ENCODE data around the gene DDI2.

Gene DDI2

DNA sequence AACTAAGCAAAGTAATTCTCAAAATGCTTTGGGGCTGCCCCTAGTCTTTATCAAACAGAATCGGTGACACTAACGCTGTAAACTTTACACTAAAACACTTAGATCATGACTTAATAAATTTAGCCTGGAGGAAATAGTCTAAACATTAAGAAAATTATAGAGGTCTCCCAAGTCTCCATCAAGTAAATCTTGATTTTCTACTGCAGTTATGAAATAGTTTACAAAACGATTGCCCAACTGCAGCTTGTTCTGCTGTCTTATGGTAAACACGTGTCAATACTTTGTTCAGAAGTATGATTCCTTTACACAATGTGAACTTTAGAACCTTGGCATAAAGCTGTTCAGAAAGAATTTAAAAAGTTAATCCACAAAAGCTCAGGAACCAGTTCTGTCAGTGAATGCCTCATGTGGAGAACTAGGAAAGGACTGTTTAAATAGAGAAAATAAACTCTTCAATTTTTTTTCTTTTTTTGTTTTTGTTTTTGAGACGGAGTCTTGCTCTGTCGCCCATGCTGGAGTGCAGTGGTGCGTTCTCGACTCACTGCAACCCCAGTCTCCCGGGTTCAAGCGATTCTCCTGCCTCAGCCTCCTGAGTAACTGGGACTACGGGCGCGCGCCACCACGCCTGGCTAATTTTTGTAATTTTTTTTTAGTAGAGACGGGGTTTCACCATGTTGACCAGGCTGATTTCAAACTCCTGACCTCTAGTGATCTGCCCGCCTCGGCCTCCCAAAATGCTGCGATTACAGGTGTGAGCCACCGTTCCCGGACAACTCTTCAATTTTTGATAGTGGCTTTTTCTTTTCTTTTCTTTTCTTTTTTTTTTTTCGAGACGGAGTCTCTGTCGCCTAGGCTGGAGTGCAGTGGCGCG lies 1.6 kb downstream of the DDI2 start:
- Histone ChIP-seq H3K9ac (ENCODE audit: low read length) (peak overlapping the region; percentile 98), H3K27me3 (ENCODE audit: control insufficient read depth in 1 of 2, insufficient read depth in 1 of 2, low read length in 2 of 2) (no peaks in the 10 kb centered on the region), H3K27ac (ENCODE audit: low read length, poor library complexity, severe bottlenecking) (peak overlapping the region; percentile 48), H3K9me3 (ENCODE audit: control insufficient read depth, low read length) (no peaks in the 10 kb centered on the region), H2AFZ (ENCODE audit: low read depth, low read length) (no peak overlapping the region), H3K18ac (ENCODE audit: low read depth in 1 of 2, low read length in 2 of 2) (peak overlapping the region in 1 of 2 experiments; percentile 55), H3K4me1 (ENCODE audit: control insufficient read depth, insufficient read depth, low read depth, low read length) (peaks cover 5% of the 10 kb centered on the region), H2BK15ac (ENCODE audit: low read depth, poor library complexity, severe bottlenecking) (no peak overlapping the region), H2BK12ac (ENCODE audit: low read length in 2 of 2) (no peak overlapping the region), H3K79me1 (replicated peaks; ENCODE audit: low read length, poor library complexity, severe bottlenecking) (peaks cover 3% of the 10 kb centered on the region), H3K36me3 (ENCODE audit: control insufficient read depth in 1 of 2, insufficient read depth in 2 of 2, low read depth in 1 of 2, low read length in 2 of 2) (peaks cover 0 to 16% of the 10 kb centered on the region in 2 experiments), H3K4me2 (ENCODE audit: low read length, poor library complexity, severe bottlenecking) (peak overlapping the region; percentile 60), H4K8ac (ENCODE audit: low read length) (no peak overlapping the region), H4K91ac (ENCODE audit: low read length) (no peak overlapping the region), H3K23ac (ENCODE audit: low read length in 2 of 2) (no peak overlapping the region), H3K4ac (ENCODE audit: low read depth in 1 of 2, low read length in 2 of 2) (no peak overlapping the region), H2AK5ac (ENCODE audit: low read length, severe bottlenecking) (no peak overlapping the region), H2BK5ac (ENCODE audit: low read depth, low read length, poor library complexity, severe bottlenecking) (no peak overlapping the region), H3K14ac (ENCODE audit: low read length in 2 of 2) (no peak overlapping the region), H3K4me3 (ENCODE audit: insufficient read depth in 1 of 2, low read depth in 1 of 2, low read length in 2 of 2) (peak overlapping the region in 1 of 2 experiments; percentile 94), H2BK120ac (ENCODE audit: low read depth, low read length) (no peak overlapping the region)
- WGBS = 94% methylated on average over 22 of the region's 26 CpGs
- DNase-seq = peak; percentile 82

GRCh38 chr1:15620155-15620545 lies 2.9 kb downstream of the DDI2 start:
- H3K4me2 ChIP-seq (ENCODE audit: low read length, poor library complexity, severe bottlenecking) = no peak overlapping the region
- H3K4me3 ChIP-seq (ENCODE audit: insufficient read depth in 1 of 2, low read depth in 1 of 2, low read length in 2 of 2) = peak overlapping the region in 1 of 2 experiments; percentile 94
- no peak overlapping the region for H2BK5ac ChIP-seq (ENCODE audit: low read depth, low read length, poor library complexity, severe bottlenecking)
- no peak overlapping the region for H4K8ac ChIP-seq (ENCODE audit: low read length)
- H3K27me3 ChIP-seq (ENCODE audit: control insufficient read depth in 1 of 2, insufficient read depth in 1 of 2, low read length in 2 of 2) = no peaks in the 10 kb centered on the region
- no peak overlapping the region for H2AFZ ChIP-seq (ENCODE audit: low read depth, low read length)
- no peak overlapping the region for H2BK120ac ChIP-seq (ENCODE audit: low read depth, low read length)
- peak; percentile 82 for DNase-seq
- H2BK15ac ChIP-seq (ENCODE audit: low read depth, poor library complexity, severe bottlenecking) = no peak overlapping the region
- H3K36me3 ChIP-seq (ENCODE audit: control insufficient read depth in 1 of 2, insufficient read depth in 2 of 2, low read depth in 1 of 2, low read length in 2 of 2) = peaks cover 0 to 16% of the 10 kb centered on the region in 2 experiments
- H3K14ac ChIP-seq (ENCODE audit: low read length in 2 of 2) = no peak overlapping the region
- H2BK12ac ChIP-seq (ENCODE audit: low read length in 2 of 2) = no peak overlapping the region
- H3K4me1 ChIP-seq (ENCODE audit: control insufficient read depth, insufficient read depth, low read depth, low read length) = peaks cover 7% of the 10 kb centered on the region
- H2AK5ac ChIP-seq (ENCODE audit: low read length, severe bottlenecking) = no peak overlapping the region
- 0% methylated on average over 1 of the region's 1 CpG for WGBS
- H3K9ac ChIP-seq (ENCODE audit: low read length) = peak overlapping the region; percentile 29
- H3K18ac ChIP-seq (ENCODE audit: low read depth in 1 of 2, low read length in 2 of 2) = no peak overlapping the region
- H3K23ac ChIP-seq (ENCODE audit: low read length in 2 of 2) = no peak overlapping the region
- H3K4ac ChIP-seq (ENCODE audit: low read depth in 1 of 2, low read length in 2 of 2) = no peak overlapping the region
- no peak overlapping the region for H4K91ac ChIP-seq (ENCODE audit: low read length)
- peaks cover 3% of the 10 kb centered on the region for H3K79me1 ChIP-seq (replicated peaks; ENCODE audit: low read length, poor library complexity, severe bottlenecking)
- no peaks in the 10 kb centered on the region for H3K9me3 ChIP-seq (ENCODE audit: control insufficient read depth, low read length)
- H3K27ac ChIP-seq (ENCODE audit: low read length, poor library complexity, severe bottlenecking) = no peak overlapping the region

- Histone ChIP-seq H3K18ac (ENCODE audit: low read depth in 1 of 2, low read length in 2 of 2) (no peak overlapping the region), H3K27ac (ENCODE audit: low read length, poor library complexity, severe bottlenecking) (no peak overlapping the region), H4K91ac (ENCODE audit: low read length) (no peak overlapping the region), H2AK5ac (ENCODE audit: low read length, severe bottlenecking) (no peak overlapping the region), H3K79me1 (replicated peaks; ENCODE audit: low read length, poor library complexity, severe bottlenecking) (peaks cover 3% of the 10 kb centered on the region), H3K14ac (ENCODE audit: low read length in 2 of 2) (no peak overlapping the region), H3K9ac (ENCODE audit: low read length) (no peak overlapping the region), H2BK120ac (ENCODE audit: low read depth, low read length) (no peak overlapping the region), H4K8ac (ENCODE audit: low read length) (no peak overlapping the region), H2BK12ac (ENCODE audit: low read length in 2 of 2) (no peak overlapping the region), H2BK5ac (ENCODE audit: low read depth, low read length, poor library complexity, severe bottlenecking) (no peak overlapping the region), H3K9me3 (ENCODE audit: control insufficient read depth, low read length) (no peaks in the 10 kb centered on the region), H3K23ac (ENCODE audit: low read length in 2 of 2) (no peak overlapping the region), H3K27me3 (ENCODE audit: control insufficient read depth in 1 of 2, insufficient read depth in 1 of 2, low read length in 2 of 2) (no peaks in the 10 kb centered on the region), H3K36me3 (ENCODE audit: control insufficient read depth in 1 of 2, insufficient read depth in 2 of 2, low read depth in 1 of 2, low read length in 2 of 2) (peaks cover 0 to 16% of the 10 kb centered on the region in 2 experiments), H2BK15ac (ENCODE audit: low read depth, poor library complexity, severe bottlenecking) (no peak overlapping the region), H3K4me3 (ENCODE audit: insufficient read depth in 1 of 2, low read depth in 1 of 2, low read length in 2 of 2) (peak overlapping the region in 1 of 2 experiments; percentile 94), H3K4me2 (ENCODE audit: low read length, poor library complexity, severe bottlenecking) (no peak overlapping the region), H3K4me1 (ENCODE audit: control insufficient read depth, insufficient read depth, low read depth, low read length) (peaks cover 7% of the 10 kb centered on the region), H2AFZ (ENCODE audit: low read depth, low read length) (no peak overlapping the region), H3K4ac (ENCODE audit: low read depth in 1 of 2, low read length in 2 of 2) (no peak overlapping the region)
- WGBS = 100% methylated on average over 1 of the region's 7 CpGs
- DNase-seq = no peak
Measured at GRCh38 chr1:15620902-15621682, 3.8 kb downstream of the DDI2 start.

GRCh38 chr1:15621975-15622374 lies 4.7 kb downstream of the DDI2 start:
- H2BK5ac ChIP-seq (ENCODE audit: low read depth, low read length, poor library complexity, severe bottlenecking) = no peak overlapping the region
- peak; percentile 21 for DNase-seq
- peaks cover 5% of the 10 kb centered on the region for H3K79me1 ChIP-seq (replicated peaks; ENCODE audit: low read length, poor library complexity, severe bottlenecking)
- no peak overlapping the region for H3K4me2 ChIP-seq (ENCODE audit: low read length, poor library complexity, severe bottlenecking)
- WGBS = 77% methylated on average over 3 of the region's 5 CpGs
- no peak overlapping the region for H3K14ac ChIP-seq (ENCODE audit: low read length in 2 of 2)
- no peak overlapping the region for H2BK12ac ChIP-seq (ENCODE audit: low read length in 2 of 2)
- H4K8ac ChIP-seq (ENCODE audit: low read length) = no peak overlapping the region
- H3K23ac ChIP-seq (ENCODE audit: low read length in 2 of 2) = no peak overlapping the region
- H2AFZ ChIP-seq (ENCODE audit: low read depth, low read length) = no peak overlapping the region
- no peaks in the 10 kb centered on the region for H3K27me3 ChIP-seq (ENCODE audit: control insufficient read depth in 1 of 2, insufficient read depth in 1 of 2, low read length in 2 of 2)
- no peak overlapping the region for H2BK120ac ChIP-seq (ENCODE audit: low read depth, low read length)
- no peak overlapping the region for H3K27ac ChIP-seq (ENCODE audit: low read length, poor library complexity, severe bottlenecking)
- H2BK15ac ChIP-seq (ENCODE audit: low read depth, poor library complexity, severe bottlenecking) = no peak overlapping the region
- no peaks in the 10 kb centered on the region for H3K9me3 ChIP-seq (ENCODE audit: control insufficient read depth, low read length)
- no peak overlapping the region for H3K4ac ChIP-seq (ENCODE audit: low read depth in 1 of 2, low read length in 2 of 2)
- H4K91ac ChIP-seq (ENCODE audit: low read length) = no peak overlapping the region
- H3K36me3 ChIP-seq (ENCODE audit: control insufficient read depth in 1 of 2, insufficient read depth in 2 of 2, low read depth in 1 of 2, low read length in 2 of 2) = peaks cover 0 to 23% of the 10 kb centered on the region in 2 experiments
- H3K4me3 ChIP-seq (ENCODE audit: insufficient read depth in 1 of 2, low read depth in 1 of 2, low read length in 2 of 2) = peak overlapping the region in 1 of 2 experiments; percentile 31
- H3K4me1 ChIP-seq (ENCODE audit: control insufficient read depth, insufficient read depth, low read depth, low read length) = peaks cover 6% of the 10 kb centered on the region
- H3K18ac ChIP-seq (ENCODE audit: low read depth in 1 of 2, low read length in 2 of 2) = no peak overlapping the region
- H3K9ac ChIP-seq (ENCODE audit: low read length) = peak overlapping the region; percentile 40
- no peak overlapping the region for H2AK5ac ChIP-seq (ENCODE audit: low read length, severe bottlenecking)

Measured in mesenchymal stem cell (in vitro differentiated cells and primary cell).